ENCODE results near the gene RNF32.

DNA sequence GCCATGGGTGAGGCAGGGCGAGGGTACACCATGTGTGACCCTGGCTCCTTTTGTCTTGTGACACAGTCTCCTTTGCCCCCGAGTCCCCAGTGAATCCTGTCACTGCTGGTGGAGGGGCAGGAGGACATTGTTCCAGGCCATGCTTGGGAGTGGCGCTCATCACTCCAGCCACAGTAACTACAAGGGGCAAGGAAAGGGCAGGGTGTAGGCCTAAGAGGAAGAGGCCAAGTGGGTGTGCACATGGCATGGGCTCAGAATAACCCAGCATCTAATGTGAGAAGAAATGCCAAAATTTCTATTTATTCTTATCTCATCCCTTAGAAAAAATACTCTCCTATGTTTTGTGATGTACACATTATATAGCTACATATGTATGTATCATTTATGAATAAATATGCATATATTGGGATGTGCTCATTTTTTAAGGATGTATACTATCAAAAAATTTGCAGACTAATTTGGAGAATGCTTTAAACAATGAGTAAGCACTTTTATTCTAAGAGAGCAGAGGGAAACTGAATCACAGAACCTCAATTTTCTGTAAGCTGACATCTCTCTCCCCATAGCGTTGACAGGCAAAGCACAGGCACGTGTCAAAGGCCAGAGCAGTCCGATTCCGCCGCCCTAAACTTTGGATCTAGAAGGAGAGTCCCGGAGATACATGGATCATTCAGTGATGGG is 36.9 kb downstream of the RNF32 start:
- TF ChIP-seq, protein P1, sequence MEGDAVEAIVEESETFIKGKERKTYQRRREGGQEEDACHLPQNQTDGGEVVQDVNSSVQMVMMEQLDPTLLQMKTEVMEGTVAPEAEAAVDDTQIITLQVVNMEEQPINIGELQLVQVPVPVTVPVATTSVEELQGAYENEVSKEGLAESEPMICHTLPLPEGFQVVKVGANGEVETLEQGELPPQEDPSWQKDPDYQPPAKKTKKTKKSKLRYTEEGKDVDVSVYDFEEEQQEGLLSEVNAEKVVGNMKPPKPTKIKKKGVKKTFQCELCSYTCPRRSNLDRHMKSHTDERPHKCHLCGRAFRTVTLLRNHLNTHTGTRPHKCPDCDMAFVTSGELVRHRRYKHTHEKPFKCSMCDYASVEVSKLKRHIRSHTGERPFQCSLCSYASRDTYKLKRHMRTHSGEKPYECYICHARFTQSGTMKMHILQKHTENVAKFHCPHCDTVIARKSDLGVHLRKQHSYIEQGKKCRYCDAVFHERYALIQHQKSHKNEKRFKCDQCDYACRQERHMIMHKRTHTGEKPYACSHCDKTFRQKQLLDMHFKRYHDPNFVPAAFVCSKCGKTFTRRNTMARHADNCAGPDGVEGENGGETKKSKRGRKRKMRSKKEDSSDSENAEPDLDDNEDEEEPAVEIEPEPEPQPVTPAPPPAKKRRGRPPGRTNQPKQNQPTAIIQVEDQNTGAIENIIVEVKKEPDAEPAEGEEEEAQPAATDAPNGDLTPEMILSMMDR (IDR thresholded peaks at IDR 0.05) = no peak
- no peak for TF ChIP-seq POLR2A (IDR thresholded peaks at IDR 0.05)

All from tibial nerve (tissue), 3 donors.